ENCODE results near the gene LRRC61. TPM values are rescaled to one million over a fixed set of nuclear protein-coding genes. Genes with fewer than 3 reads are reported as not detected.

Gene LRRC61
- total and polyA plus RNA-seq, 2 of the 13 experiments (the other 11 are each of a cell fraction or from before 2014, with no cell fraction given), result 33.0 to 34.8 TPM

DNA sequence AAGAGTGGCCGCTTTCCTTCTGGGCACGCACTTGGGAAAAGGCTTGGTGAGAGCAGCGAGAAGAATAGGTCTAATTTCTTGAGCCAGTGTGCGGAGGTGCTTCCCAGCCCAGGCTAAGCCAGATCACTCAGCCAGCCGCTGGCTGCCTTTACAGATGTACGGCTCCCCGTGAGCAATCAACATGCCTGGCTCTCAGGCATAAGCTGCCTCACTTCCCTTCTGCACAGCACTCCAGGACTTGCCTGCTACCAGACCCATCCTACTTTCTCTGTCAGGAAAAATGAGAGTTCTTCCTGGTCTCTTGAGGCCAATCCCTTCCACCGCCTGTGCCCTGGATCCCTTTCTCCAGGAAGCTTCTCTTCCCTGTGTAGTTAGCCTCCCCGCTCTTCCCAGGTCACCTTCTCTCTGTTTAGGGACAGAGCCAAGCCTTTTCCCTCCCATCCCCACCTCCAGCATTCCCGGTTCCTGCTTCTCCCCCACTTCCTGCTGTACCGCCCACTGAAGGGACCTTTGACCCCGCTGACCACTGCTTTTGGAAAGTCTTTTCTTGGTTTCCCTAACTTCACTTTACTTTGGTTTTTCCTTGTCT is 1.3 kb downstream of the LRRC61 start (continued):
- TF ChIP-seq, protein P1, sequence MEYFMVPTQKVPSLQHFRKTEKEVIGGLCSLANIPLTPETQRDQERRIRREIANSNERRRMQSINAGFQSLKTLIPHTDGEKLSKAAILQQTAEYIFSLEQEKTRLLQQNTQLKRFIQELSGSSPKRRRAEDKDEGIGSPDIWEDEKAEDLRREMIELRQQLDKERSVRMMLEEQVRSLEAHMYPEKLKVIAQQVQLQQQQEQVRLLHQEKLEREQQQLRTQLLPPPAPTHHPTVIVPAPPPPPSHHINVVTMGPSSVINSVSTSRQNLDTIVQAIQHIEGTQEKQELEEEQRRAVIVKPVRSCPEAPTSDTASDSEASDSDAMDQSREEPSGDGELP (IDR thresholded peaks at IDR 0.05; ENCODE audit: borderline replicate concordance, low read depth), result no peak
- TF ChIP-seq ZSCAN29 (CRISPR knock-in tag; conservative IDR thresholded peaks at IDR 0.05) (no peak), ZNF790 (CRISPR knock-in tag; IDR thresholded peaks at IDR 0.05; ENCODE audit: borderline replicate concordance) (no peak), ZFP37 (CRISPR knock-in tag; IDR thresholded peaks at IDR 0.05; ENCODE audit: borderline replicate concordance) (no peak), CHCHD3 (CRISPR knock-in tag; IDR thresholded peaks at IDR 0.05) (no peak), KLF9 (CRISPR knock-in tag; IDR thresholded peaks at IDR 0.05; ENCODE audit: low read depth) (no peak), RNF219 (CRISPR knock-in tag; IDR thresholded peaks at IDR 0.05) (no peak), ZFP1 (CRISPR knock-in tag; IDR thresholded peaks at IDR 0.05) (no peak), ZNF768 (CRISPR knock-in tag; IDR thresholded peaks at IDR 0.05) (no peak), ZBTB43 (CRISPR knock-in tag; conservative IDR thresholded peaks at IDR 0.05) (no peak), SUZ12 (IDR thresholded peaks at IDR 0.05; ENCODE audit: low read depth, low read length) (no peak), SOX13 (IDR thresholded peaks at IDR 0.05) (no peak), SOX13 (CRISPR knock-in tag; conservative IDR thresholded peaks at IDR 0.05 in 1 of 2, IDR thresholded peaks at IDR 0.05 in 1 of 2) (no peak), ZNF160 (CRISPR knock-in tag; IDR thresholded peaks at IDR 0.05) (no peak), ZSCAN22 (CRISPR knock-in tag; IDR thresholded peaks at IDR 0.05) (no peak), ZNF891 (CRISPR knock-in tag; IDR thresholded peaks at IDR 0.05) (no peak), JUN (CRISPR knock-in tag; IDR thresholded peaks at IDR 0.05) (no peak), CREB3 (CRISPR knock-in tag; IDR thresholded peaks at IDR 0.05) (no peak)
- TF ChIP-seq, protein P2, sequence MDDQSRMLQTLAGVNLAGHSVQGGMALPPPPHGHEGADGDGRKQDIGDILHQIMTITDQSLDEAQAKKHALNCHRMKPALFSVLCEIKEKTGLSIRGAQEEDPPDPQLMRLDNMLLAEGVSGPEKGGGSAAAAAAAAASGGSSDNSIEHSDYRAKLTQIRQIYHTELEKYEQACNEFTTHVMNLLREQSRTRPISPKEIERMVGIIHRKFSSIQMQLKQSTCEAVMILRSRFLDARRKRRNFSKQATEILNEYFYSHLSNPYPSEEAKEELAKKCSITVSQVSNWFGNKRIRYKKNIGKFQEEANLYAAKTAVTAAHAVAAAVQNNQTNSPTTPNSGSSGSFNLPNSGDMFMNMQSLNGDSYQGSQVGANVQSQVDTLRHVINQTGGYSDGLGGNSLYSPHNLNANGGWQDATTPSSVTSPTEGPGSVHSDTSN (CRISPR knock-in tag; IDR thresholded peaks at IDR 0.05; ENCODE audit: borderline replicate concordance), result no peak
- TF ChIP-seq, protein P3, sequence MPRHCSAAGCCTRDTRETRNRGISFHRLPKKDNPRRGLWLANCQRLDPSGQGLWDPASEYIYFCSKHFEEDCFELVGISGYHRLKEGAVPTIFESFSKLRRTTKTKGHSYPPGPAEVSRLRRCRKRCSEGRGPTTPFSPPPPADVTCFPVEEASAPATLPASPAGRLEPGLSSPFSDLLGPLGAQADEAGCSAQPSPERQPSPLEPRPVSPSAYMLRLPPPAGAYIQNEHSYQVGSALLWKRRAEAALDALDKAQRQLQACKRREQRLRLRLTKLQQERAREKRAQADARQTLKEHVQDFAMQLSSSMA (CRISPR knock-in tag; IDR thresholded peaks at IDR 0.05), result no peak

All from HepG2 (cell line).